Cardiac muscle cell (in vitro differentiated cells and primary cell): ENCODE results near the gene MICAL2. TPM values are rescaled to one million over a fixed set of nuclear protein-coding genes. Genes with fewer than 3 reads are reported as not detected.

Experiments
- DNase-seq, 2 donors: peaks; one replicate each; pipeline versions ENCODE4 v3.0.0 to v3.0.0-alpha.2; 2010 to 2017; ENCODE audit warnings: low read depth in 1 of 2, low spot score in 1 of 2
- H3K27ac ChIP-seq: fragments of 200-600 bp; sonication (generic); 2 replicates; pipeline ENCODE4 v1.5.1; 2016
- H3K27me3 ChIP-seq: fragments of 200-600 bp; sonication (generic); 2 replicates; pipeline ENCODE4 v1.6.0; 2016; ENCODE audit warnings: control low read depth
- H3K36me3 ChIP-seq: fragments of 200-600 bp; sonication (generic); 2 replicates; pipeline ENCODE4 v1.5.1; 2016; ENCODE audit warnings: control low read depth
- H3K4me1 ChIP-seq: fragments of 200-600 bp; sonication (generic); 2 replicates; pipeline ENCODE4 v1.8.1; 2017; ENCODE audit warnings: low read depth, mild to moderate bottlenecking, mixed run types
- H3K4me3 ChIP-seq: fragments of 200-600 bp; sonication (generic); 2 replicates; pipeline ENCODE4 v1.5.1; 2016; ENCODE audit warnings: mild to moderate bottlenecking
- H3K9me3 ChIP-seq: fragments of 200-600 bp; sonication (generic); 2 replicates; pipeline ENCODE4 v1.5.1; 2017; ENCODE audit warnings: low read depth, mild to moderate bottlenecking, control low read depth
- polyA plus RNA-seq: library from polyadenylated mRNA; unstranded; fragments of >200 nt; fragmentation: Nextera tagmentation; extraction: Ambion mirVana; gene quantifications from 2 replicates; pipeline ENCODE4 v1.2.1, GENCODE V29; 2016
- total RNA-seq: library from RNA; depleted of rRNA; stranded (reverse); fragments of >200 nt; gene quantifications from 2 replicates; pipeline ENCODE4 v1.2.3, GENCODE V29; 2016
- TF ChIP-seq, protein P1 (sequence below): IDR thresholded peaks from 2 replicates; pipeline ENCODE4 v1.5.1; 2012; ENCODE audit warnings: low read depth, mild to moderate bottlenecking, low read length

The MICAL2 gene
- total and polyA plus RNA-seq, 2 experiments from 2014 or later = 153 to 178 TPM

DNA sequence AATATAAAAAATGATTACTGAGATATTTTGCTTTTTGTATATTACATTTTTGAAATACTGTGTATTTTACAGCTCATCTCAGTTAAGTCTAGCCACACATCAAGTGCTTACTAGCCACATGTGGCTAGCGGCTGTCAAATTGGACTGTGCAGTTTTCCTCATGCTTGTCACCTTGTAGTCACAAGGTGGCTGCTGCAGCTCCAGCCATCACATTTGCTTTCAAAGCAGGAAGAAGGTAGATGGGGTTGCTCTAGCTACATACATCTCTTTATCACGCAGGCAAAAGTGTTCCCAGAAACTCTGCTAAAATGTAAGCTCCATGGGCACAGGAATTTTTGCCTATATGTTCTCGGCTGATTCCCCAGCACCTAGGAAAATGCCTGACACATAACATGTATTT is 61.5 kb downstream of the MICAL2 start:
- TF ChIP-seq, protein P1, sequence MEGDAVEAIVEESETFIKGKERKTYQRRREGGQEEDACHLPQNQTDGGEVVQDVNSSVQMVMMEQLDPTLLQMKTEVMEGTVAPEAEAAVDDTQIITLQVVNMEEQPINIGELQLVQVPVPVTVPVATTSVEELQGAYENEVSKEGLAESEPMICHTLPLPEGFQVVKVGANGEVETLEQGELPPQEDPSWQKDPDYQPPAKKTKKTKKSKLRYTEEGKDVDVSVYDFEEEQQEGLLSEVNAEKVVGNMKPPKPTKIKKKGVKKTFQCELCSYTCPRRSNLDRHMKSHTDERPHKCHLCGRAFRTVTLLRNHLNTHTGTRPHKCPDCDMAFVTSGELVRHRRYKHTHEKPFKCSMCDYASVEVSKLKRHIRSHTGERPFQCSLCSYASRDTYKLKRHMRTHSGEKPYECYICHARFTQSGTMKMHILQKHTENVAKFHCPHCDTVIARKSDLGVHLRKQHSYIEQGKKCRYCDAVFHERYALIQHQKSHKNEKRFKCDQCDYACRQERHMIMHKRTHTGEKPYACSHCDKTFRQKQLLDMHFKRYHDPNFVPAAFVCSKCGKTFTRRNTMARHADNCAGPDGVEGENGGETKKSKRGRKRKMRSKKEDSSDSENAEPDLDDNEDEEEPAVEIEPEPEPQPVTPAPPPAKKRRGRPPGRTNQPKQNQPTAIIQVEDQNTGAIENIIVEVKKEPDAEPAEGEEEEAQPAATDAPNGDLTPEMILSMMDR = no peak
- Histone ChIP-seq H3K36me3 (no peaks in the 10 kb centered on the region), H3K9me3 (no peaks in the 10 kb centered on the region), H3K27ac (peak overlapping the region; percentile 88), H3K4me3 (no peak overlapping the region), H3K27me3 (no peaks in the 10 kb centered on the region), H3K4me1 (peaks cover 51% of the 10 kb centered on the region)
- no peak for DNase-seq

DNA sequence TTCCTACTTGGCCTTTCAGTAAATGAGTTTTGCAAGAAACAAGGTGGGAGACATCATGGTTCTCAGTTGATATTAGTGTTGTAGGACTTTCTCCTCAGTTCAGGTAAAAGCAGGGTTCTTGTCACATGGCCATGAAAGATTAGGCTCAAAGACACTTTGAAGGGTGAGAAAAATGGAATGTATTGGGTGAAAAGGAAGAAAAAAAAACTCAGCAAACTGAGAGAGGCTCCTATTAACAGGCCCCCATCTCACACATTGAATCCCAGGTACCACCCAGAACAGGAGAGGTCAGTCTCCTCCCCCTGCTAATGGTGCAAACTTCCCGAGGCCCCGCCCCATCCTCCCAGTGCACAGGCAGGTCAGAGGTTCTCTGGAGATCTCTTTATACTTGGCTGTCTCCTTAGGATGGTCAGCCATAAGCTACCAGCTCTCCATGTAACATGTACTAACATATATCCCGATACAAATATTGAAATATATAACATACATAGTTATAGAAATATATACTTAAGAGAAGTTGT is 62.2 kb downstream of the MICAL2 start:
- Histone ChIP-seq H3K4me1 (peaks cover 53% of the 10 kb centered on the region), H3K9me3 (no peaks in the 10 kb centered on the region), H3K27ac (peak overlapping the region; percentile 88), H3K27me3 (no peaks in the 10 kb centered on the region), H3K4me3 (no peak overlapping the region), H3K36me3 (no peaks in the 10 kb centered on the region)
- TF ChIP-seq, protein P1 = no peak
- no peak for DNase-seq

DNA sequence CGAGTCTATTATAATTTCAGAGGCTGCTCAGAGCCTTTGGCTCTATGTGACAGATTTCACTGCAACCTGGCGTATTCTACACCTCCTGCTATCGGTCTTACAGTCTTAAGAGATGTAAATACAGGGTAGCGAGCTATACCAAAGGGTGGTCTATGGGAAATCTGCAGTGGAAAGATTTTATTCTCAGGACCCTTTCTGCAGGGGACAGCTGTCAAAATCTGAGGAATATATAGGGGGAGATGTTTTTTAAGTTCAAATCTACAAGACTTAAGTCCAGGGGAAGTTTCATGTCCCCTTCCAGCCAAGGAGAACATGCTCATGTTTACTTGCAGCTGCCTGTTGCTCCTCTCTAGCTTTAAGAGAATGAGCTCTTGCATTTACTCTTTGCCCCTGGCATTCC is 62.7 kb downstream of the MICAL2 start:
- no peaks in the 10 kb centered on the region for H3K9me3 ChIP-seq
- H3K36me3 ChIP-seq = no peaks in the 10 kb centered on the region
- no peak overlapping the region for H3K4me3 ChIP-seq
- H3K27me3 ChIP-seq = no peaks in the 10 kb centered on the region
- no peak for DNase-seq
- TF ChIP-seq, protein P1 = no peak
- peaks cover 55% of the 10 kb centered on the region for H3K4me1 ChIP-seq
- H3K27ac ChIP-seq = peak overlapping the region; percentile 88

DNA sequence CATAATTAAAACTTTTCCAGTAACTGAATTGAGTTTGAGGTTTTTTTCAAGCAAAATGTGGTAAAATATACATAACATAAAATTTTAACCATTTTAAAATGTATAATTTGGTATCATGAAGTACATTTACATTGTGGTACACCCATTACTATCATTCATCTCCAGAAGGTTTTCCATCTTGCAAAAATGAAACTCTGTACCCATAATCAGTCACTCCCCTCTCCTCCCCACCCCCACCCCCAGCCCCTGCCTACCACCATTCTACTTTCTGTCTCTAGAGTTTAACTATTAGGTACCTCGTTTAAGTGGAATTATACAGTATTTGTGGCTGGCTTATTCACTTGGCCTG is 63.7 kb downstream of the MICAL2 start:
- no peaks in the 10 kb centered on the region for H3K27me3 ChIP-seq
- H3K27ac ChIP-seq = peak overlapping the region; percentile 88
- H3K4me1 ChIP-seq = peaks cover 62% of the 10 kb centered on the region
- TF ChIP-seq, protein P1 = no peak
- no peak for DNase-seq
- H3K9me3 ChIP-seq = no peaks in the 10 kb centered on the region
- H3K36me3 ChIP-seq = no peaks in the 10 kb centered on the region
- H3K4me3 ChIP-seq = no peak overlapping the region

DNA sequence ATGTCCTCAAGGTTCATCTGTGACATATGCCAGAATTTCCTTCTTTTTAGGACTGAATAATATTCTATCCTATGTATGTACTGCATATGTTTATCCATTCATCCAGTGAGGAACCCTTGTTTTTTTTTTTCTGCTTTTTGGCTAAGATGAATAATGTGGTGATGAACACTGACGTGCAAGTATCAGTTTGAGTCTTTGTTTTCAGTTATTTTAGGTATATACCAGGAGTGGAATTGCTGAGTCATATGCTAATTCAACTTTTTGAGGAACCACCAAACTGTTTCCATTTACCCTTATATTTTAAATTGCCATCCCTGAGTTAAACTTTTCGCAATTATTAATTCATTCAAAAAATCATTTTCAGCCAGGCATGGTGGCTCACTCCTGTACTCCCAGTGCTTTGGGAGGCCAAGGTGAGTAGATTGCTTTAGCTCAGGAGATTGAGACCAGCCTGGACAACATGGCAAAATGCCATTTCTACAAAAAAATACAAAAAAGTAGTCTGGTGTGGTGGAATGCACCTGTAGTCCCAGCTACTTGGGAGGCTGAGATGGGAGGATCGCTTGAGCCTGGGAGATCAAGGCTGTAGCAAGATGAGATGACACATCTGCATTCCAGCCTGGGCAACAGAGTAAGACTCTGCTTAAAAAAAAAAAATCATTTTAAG is 64.2 kb downstream of the MICAL2 start:
- Histone ChIP-seq H3K9me3 (no peaks in the 10 kb centered on the region), H3K36me3 (no peaks in the 10 kb centered on the region), H3K4me1 (peaks cover 64% of the 10 kb centered on the region), H3K4me3 (no peak overlapping the region), H3K27ac (peak overlapping the region; percentile 93), H3K27me3 (no peaks in the 10 kb centered on the region)
- TF ChIP-seq, protein P1 = no peak
- DNase-seq = peak in 1 of 2 donors; percentile 39
